PC-3 (cell line): ENCODE measurements around the gene CD200R1.

Experiments
- CTCF ChIP-seq: fragments of 300-600 bp; sonication (generic); conservative IDR thresholded peaks from 2 replicates; pipeline ENCODE4 v1.5.1; 2017; ENCODE audit warnings: antibody characterized with exemption, low read depth, mild to moderate bottlenecking, low read length
- EZH2 ChIP-seq: fragments of 300-600 bp; sonication (generic); IDR thresholded peaks from one replicate; pipeline ENCODE4 v1.6.1; 2017; ENCODE audit warnings: antibody characterized with exemption, mild to moderate bottlenecking, low read length; ENCODE audit not compliant: unreplicated experiment
- EZH2phosphoT487 ChIP-seq: fragments of 300-600 bp; sonication (generic); IDR thresholded peaks from 2 replicates; pipeline ENCODE4 v1.6.1; 2018; ENCODE audit warnings: mild to moderate bottlenecking, antibody characterized with exemption, low read length, borderline replicate concordance

- TF ChIP-seq CTCF: no peak
- TF ChIP-seq EZH2: no peak
- TF ChIP-seq EZH2phosphoT487: no peak
These were observed 86.4 kb downstream of the CD200R1 start for GRCh38 chr3:112888381-112889085.
